ENCODE data around the gene GREM1. TPM values are rescaled to one million over a fixed set of nuclear protein-coding genes. Genes with fewer than 3 reads are reported as not detected.

GREM1 gene
- total RNA-seq, 1 donor: 499 TPM

DNA sequence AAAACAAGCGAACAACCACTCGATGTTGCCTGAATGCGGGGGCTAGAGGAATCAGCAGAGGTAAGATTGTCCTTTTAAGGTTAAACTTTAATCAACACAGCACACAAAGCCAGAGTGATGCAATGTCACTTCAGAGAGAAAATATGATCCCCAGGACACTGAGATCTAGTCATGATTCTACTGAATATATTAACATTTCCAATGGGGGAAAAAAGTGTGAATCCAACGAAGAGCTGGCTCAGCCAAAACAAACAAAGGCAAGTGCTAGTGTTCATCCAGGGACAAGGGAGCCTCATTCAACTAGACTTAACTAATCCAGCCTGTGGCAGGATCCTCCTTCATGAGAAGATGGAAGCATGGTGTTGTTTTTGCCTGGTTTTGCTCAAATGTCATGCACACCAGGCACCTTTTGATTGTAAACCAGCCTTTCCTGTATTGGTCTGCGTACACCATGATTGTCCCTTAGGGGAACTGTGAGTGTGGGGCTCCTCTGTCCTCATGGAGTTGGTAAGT lies 40.5 kb upstream of the GREM1 start:
- no peaks in the 10 kb centered on the region for H3K9me3 ChIP-seq (ENCODE audit: low read depth, low read length)
- H3K79me2 ChIP-seq (ENCODE audit: insufficient read depth, low read length): peaks cover 3% of the 10 kb centered on the region
- H3K4me1 ChIP-seq (ENCODE audit: insufficient read depth, low read length): peaks cover 27% of the 10 kb centered on the region
- no peaks in the 10 kb centered on the region for H4K20me1 ChIP-seq (ENCODE audit: insufficient read depth, low read length)
- H2AFZ ChIP-seq (ENCODE audit: low read length): peak overlapping the region; percentile 69
- no peaks in the 10 kb centered on the region for H3K36me3 ChIP-seq (ENCODE audit: insufficient read depth, low read length)
- no peak overlapping the region for H3K4me3 ChIP-seq (ENCODE audit: insufficient read depth, low read length)
- no peaks in the 10 kb centered on the region for H3K27me3 ChIP-seq (ENCODE audit: insufficient read depth, low read length)
- H3K27ac ChIP-seq (ENCODE audit: low read depth, low read length): peak overlapping the region; percentile 3
- no peak for DNase-seq (ENCODE audit: insufficient read length, low spot score, missing footprints)
- no peak for TF ChIP-seq CTCF (IDR thresholded peaks at IDR 0.05; ENCODE audit: extremely low read depth, low read depth, low read length)
- peak overlapping the region; percentile 13 for H3K4me2 ChIP-seq (ENCODE audit: insufficient read depth, low read length)

DNA sequence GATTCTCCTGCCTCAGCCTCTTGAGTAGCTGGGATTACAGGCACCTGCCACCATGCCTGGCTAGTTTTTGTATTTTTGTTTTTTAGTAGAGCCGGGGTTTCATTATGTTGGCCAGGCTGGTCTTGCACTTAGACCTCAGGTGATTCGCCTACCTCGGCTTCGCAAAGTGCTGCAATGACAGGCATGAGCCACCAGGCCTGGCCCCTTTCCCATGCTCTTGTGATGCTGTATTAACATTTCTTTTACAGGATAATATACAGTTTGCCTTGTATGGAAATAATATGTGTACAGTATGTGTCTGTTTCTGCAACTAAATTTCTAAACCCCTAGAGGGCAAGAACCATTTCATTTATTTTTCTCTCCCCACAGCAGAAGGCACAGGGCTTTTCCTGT lies 38.5 kb upstream of the GREM1 start:
- Histone ChIP-seq H3K36me3 (ENCODE audit: insufficient read depth, low read length) (no peaks in the 10 kb centered on the region), H4K20me1 (ENCODE audit: insufficient read depth, low read length) (no peaks in the 10 kb centered on the region), H3K4me3 (ENCODE audit: insufficient read depth, low read length) (no peak overlapping the region), H3K79me2 (ENCODE audit: insufficient read depth, low read length) (peaks cover 2% of the 10 kb centered on the region), H3K27me3 (ENCODE audit: insufficient read depth, low read length) (no peaks in the 10 kb centered on the region), H3K4me1 (ENCODE audit: insufficient read depth, low read length) (peaks cover 46% of the 10 kb centered on the region), H3K27ac (ENCODE audit: low read depth, low read length) (no peak overlapping the region), H3K4me2 (ENCODE audit: insufficient read depth, low read length) (no peak overlapping the region), H2AFZ (ENCODE audit: low read length) (no peak overlapping the region), H3K9me3 (ENCODE audit: low read depth, low read length) (no peaks in the 10 kb centered on the region)
- TF ChIP-seq CTCF (IDR thresholded peaks at IDR 0.05; ENCODE audit: extremely low read depth, low read depth, low read length): no peak
- no peak for DNase-seq (ENCODE audit: insufficient read length, low spot score, missing footprints)

- Histone ChIP-seq H2AFZ (ENCODE audit: low read length) (peak overlapping the region; percentile 4), H3K4me1 (ENCODE audit: insufficient read depth, low read length) (peaks cover 47% of the 10 kb centered on the region)
These were observed 35.2 kb upstream of the GREM1 start for GRCh38 chr15:32682569-32682968.

More at GRCh38 chr15:32682569-32682968, 35.2 kb upstream of the GREM1 start:
- Histone ChIP-seq H4K20me1 (ENCODE audit: insufficient read depth, low read length) (no peaks in the 10 kb centered on the region), H3K27me3 (ENCODE audit: insufficient read depth, low read length) (no peaks in the 10 kb centered on the region), H3K27ac (ENCODE audit: low read depth, low read length) (peak overlapping the region; percentile 98), H3K9me3 (ENCODE audit: low read depth, low read length) (no peaks in the 10 kb centered on the region), H3K36me3 (ENCODE audit: insufficient read depth, low read length) (peaks cover 6% of the 10 kb centered on the region), H3K4me3 (ENCODE audit: insufficient read depth, low read length) (peak overlapping the region; percentile 17), H3K79me2 (ENCODE audit: insufficient read depth, low read length) (peaks cover 15% of the 10 kb centered on the region), H3K4me2 (ENCODE audit: insufficient read depth, low read length) (peak overlapping the region; percentile 54)
- DNase-seq (ENCODE audit: insufficient read length, low spot score, missing footprints): peak; percentile 91
- TF ChIP-seq CTCF (IDR thresholded peaks at IDR 0.05; ENCODE audit: extremely low read depth, low read depth, low read length): no peak
